GM21619 (cell line): ENCODE results near the gene AMER2.
A peak's percentile ranks its signal among the peaks of the same experiment; 100 is the strongest.

Experiments
- ATAC-seq: cut with Tn5 transposase; IDR thresholded peaks from one replicate; pipeline ENCODE4 v1.9.1; 2021; ENCODE audit not compliant: unreplicated experiment

Gene AMER2

DNA sequence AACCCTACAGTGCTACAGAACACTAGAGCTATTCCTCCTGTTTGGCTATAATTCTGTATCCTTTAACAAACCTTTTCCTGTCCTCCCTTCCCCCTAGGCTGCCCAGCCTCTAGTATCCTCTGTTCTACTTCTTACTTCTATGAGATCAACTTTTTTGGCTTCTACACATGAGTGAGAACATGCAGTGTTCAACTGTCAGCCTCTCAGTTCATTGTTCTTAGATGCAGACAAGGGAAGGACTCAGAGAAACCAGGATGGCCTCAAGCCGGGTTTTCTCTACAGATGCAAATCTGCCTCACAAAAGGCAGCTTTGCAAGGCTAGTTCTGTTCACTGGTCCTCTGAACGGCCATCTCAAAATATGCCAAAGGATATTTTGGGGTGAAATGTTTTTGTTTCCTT, 18.4 kb downstream of the AMER2 start:
- ATAC-seq = no peak

DNA sequence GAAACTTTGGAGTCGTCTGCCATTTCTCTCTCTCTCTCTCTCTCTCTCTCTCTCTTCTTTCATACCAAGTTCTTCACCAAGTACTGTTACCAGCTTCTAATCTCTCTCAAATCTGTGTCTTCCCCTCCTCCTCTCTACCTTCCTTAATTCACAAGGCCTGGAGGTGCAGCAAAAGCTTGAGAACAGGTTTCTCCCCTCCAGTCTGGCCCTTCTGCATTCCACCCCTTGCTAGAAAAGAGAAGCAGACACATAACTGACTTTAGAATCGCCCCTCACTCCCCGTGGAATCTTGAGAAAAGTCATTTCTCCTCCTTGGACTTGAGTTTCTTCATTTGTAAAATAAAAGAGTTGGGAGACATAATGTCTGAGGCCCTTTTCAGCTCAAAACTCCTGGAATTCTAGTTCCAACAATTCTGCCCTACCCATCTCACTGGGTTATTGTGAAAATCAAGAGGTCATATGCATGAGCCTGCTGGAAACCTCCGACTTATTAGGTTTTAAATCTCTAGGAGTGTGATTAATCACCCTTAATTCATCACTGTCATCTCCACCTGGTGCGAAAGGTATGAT, 20.4 kb downstream of the AMER2 start:
- no peak for ATAC-seq

DNA sequence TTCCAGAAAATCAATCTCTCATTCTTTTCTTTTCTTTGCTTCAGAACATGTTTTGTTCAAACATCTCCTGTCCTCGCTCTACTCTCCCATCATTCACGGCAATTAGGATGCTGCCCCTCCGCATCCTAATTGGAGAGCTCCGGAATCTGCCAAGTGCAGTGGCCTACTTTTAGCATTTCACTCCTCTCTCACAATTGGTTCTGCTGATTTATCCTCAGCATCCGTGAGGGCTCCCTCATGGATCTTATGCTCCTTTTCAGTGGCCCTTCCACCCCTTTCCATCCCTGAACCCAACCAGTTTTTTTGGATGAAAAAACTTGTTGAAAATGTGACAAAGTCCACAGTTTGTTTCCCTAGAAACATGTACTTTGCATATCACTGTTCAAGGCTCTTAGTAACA, 22.4 kb downstream of the AMER2 start:
- ATAC-seq = no peak

DNA sequence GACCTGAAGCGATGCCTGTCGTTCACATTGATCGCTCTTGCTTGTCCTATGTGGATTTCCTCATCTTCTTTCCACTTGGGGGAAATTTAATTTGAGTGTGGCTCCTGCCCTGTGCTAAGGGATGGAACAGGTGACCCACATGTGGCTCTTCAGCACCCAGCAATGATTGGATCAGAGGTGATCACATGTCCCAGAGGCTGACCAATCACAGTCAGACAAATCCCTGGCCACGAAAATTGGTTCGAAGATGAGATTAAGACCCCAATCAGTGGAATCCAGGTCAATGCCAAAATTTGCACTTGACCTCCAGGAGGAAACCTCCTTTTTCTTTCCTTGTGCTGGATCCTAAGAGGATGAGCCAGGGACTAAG, 23.7 kb downstream of the AMER2 start:
- ATAC-seq = no peak

DNA sequence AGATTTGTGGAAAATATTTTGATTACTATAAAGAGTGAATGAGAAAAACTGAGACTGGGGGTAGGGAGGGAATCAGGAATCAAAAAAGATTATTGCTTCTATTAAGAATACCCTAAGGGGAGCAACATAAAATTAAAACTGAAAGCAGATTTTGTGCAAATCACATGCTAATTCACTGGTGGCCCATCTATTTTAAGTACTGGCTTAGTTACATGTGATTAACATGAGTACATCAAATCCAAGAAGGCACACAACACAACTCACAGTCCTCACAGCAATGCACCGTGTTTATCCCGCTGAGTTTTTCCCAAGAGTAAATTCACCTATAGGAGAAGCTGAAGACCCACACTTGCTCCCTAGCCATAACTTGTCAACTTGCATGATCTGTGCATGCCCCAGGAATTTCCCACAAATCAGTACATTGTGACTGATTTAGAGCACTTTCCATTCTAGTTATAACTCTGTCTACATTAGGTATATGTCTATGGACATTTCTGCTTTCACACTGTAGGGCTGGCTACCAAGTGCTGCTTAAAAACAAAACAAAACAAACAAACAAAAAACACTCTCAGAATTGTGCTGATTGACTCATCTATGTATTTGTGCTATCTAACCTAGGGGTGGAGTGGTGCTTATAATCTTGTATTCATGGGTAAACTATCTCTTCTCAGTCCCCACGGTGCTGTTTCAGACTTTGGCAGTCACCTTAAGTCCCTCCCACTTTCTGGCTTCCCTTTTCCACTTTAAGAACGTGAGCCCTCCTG, 24.3 kb downstream of the AMER2 start:
- ATAC-seq = peak; percentile 76

DNA sequence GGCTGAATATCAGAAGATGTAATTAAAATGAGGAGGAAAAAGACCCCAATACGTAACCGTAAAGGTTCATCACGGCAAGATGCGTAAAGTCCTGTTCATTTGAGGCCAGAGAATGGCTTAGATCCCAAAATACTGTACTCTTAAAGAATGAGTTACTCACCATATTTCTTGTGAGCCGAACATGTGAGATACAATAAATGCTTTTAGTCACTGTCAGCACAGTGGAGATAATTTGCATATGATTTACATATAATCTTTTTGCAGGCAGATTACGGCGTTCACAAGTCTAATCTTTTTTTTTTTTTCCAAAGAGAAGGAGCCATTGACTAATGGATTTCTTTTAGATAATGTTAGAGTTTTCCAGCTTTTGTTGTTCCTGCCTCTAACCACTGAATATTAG, 28.4 kb downstream of the AMER2 start:
- ATAC-seq = no peak

DNA sequence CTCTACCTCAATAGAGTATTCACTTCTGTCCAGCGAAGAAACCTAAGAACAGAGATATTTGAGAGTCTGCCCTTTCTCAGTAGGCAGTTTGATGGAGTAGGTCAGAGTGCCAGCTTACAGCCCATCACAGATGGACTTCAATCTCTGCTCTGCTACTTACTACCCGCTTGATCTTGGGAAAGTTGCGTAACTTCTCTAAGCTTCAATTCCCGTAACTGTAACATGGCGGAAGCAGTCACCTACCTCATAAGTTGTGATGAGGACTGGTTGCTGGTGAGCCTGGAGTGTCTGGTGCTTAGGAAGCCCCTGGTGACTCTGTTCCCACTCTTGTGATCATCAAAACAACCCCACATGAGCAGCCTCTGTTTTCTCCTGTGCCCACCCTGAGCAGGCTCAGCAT, 31.0 kb downstream of the AMER2 start:
- no peak for ATAC-seq

DNA sequence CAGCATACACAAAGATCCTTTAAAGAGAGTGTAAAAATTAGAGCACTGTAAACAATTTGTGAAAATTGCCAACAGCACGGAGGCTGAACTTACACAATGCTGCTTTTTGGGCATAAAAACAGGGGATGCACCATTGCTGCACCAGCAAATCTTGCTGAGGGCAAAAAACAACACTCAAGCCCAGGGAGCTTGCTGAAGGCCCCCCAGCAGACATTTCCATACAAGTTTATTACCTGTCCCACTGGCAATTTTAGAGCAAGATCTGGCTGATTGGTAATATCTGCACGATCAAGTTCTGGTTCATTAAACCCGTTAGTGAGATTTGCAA, 34.3 kb downstream of the AMER2 start:
- ATAC-seq = no peak

DNA sequence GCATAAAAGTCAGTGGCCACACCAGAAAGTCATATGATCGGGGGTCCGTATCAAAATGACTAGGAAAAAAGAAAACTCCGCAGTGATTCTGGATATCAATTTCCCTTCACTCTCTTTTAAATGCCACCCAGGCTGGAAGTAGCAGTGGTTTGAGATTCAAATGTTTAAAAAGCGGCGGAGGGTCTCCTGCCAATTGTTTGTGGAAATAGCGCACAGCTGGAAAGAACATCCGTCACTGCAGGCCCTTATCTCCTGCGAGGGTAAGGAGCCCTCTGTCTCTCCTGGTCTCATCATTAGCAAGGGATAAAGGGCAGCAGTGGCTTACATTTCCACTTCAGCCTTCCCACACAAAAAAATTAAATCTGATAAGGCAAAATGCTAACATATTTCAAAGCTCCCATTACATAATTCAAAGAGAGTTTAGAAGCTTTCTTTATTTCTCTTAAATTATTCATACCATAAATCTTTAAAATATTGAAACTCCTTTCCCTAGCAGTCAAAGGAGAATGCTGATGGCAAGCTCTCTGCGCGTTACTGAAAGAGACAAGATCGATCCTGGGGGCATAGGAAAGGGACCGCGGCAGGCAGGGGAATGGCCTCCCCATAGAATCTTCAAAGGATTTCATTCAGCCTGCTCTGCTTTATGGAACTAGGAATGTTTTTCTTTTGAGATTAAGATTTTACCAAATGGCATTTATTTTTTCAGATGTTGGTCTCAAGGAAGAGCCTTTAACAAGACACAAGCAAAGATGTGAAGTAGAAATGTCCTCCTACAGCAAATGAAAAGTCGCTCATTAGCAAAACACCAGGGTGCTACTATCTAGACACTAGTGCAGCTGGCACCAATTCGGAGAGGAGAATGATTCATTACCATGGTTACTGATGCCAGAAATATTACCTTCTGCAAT, 35.0 kb downstream of the AMER2 start:
- no peak for ATAC-seq

DNA sequence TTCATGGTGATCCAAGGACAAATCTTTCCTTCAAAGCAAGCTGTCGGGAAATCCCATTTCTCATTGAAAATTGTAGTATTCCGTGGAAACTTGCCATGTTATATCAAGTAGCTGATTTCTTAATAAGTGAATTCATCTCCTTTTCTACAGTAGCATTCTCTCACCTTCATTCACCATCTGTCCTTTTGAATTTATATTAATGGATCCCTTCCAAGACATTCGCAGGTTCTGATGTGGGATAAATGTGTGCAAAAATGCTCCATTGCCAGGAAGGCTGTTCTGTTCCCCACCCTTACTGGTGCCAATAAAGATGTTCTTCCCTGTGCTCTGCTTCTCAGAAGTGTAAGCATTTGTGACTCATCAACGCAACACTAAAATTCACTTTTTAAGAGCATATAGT, 36.2 kb downstream of the AMER2 start:
- no peak for ATAC-seq

DNA sequence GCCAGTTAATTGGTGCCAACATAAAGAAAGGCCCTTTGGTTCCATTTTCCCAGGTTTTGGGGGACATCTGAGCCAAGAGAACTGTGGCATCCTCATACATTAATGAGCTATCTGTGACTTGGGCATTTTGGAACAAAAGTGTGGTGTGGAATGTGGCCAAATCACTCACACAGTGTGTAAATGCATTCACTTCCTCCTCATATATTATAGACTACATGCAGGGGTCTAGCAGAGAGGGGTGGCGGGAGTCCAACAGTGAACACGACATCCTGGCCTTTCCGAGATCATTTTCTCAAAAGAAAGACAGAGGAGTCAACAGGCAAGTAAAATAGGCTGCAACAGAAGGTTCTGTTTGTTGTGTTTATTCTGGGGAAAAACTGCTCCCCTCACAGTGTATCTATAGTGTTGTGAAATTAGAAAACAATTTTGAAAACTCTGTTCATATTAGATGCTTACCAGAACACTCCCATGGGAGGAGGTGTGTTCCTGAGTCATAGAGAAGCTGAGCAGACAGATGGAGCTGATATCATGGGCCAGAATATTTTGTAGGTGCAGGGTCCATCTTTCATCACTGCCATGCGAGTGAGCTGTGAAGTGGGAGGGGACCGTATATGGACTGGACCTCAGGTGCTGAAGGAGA, 39.2 kb downstream of the AMER2 start:
- no peak for ATAC-seq

DNA sequence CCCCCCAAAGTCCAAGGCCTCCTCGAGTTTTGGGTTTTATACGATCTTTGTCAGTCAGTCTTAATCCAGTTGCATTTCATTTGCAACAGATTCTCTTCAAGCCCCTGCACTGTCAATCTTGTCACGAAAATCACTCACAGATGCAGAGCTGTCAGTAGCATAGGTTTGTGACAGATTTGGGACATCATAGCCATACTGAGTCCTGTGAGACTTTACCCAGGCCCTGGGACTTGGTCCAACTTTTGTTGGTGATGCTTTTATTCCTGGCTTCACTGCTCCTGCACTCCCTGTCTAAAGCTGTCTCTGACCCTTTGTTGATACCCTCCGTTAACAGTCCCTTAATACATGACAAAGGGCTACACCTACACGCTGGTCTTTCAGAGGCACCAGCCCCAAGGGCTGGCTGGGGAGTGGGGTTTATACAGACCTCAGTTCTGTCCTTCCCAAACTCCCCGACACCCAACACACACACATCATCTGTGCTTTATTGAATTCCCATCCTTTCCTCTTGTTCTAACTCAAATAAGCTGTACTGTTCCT, 40.1 kb downstream of the AMER2 start:
- ATAC-seq = no peak

DNA sequence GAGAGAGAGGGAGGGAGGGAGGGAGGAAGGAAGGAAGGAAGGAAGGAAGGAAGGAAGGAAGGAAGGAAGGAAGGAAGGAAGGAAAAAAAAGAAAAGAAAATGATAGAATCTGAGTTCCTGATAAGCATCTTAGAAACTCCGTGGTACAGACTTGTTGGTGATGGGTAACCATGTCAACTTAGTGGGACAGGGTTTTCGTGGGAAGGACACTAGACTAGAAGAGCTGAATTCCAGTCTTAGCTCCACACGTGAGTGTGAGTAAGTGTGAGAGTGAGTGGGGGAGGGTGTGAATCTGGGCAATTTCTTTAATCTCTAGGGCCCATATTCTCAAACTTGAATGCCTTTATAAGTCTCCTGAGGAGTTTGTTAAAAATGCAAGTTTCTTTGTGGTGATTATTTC, 41.1 kb downstream of the AMER2 start:
- ATAC-seq = no peak

DNA sequence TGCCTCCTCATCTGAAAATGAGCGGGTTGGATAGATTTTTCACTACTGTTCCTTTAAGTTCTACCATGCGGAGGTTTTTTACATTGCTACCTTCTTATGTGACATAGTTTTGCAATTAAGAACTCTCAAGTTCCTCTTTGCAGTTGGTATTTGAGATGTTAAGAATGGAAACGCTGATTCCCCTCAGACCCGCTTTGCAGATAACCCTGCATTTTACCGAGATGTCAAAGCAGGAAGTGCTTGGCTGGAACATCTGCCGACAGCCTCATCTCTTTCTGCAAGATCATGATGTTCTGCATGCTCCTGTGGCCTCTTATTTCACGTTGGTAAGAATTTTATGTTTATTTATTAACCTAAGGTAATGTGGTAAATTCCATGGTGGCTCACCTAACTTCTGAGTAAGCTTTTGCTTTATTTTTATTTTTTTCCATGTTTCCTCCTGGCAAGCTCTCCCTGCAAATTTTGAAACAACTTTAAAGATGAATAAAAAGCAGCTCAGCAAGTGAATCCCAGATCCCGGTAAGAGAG, 53.6 kb downstream of the AMER2 start:
- no peak for ATAC-seq

DNA sequence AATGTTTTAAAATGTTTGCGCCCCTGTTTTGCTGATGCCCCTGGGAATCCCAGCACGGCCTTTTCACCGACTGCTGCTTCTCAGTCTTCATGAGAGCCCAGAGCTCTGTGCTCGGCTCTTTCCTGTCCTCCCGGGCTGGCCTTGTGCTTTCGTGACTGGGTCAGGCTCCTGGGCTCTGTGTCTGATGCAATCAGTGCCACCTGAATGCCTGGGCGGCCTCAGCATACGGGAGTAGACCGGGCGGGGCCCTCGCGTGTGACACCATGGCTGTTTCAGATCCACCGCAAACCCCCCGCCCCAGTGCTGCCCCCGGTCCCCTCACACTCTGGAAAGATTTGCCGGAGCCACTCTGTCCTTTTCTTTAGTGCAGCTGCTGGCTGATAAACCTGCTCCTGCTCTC, 54.8 kb downstream of the AMER2 start:
- ATAC-seq = no peak

DNA sequence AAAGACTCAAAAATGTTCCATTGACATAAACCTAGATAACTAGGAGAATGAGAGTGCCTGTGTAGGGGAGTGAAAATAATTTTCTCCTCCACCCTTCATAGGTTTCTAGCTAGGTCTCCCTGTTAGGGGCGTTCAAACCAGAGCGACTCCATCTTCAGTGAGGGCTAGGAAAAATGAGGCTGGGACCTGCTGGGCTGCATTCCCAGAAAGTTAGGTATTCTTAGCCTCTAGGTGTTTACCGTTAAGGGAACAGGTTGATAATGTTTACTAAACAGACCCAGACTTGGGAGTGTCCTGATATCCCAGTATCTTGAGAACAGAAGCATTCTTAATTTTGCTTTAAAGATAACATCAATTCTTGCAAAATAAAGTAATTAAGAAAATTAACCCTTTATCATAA, 56.0 kb downstream of the AMER2 start:
- ATAC-seq = no peak

DNA sequence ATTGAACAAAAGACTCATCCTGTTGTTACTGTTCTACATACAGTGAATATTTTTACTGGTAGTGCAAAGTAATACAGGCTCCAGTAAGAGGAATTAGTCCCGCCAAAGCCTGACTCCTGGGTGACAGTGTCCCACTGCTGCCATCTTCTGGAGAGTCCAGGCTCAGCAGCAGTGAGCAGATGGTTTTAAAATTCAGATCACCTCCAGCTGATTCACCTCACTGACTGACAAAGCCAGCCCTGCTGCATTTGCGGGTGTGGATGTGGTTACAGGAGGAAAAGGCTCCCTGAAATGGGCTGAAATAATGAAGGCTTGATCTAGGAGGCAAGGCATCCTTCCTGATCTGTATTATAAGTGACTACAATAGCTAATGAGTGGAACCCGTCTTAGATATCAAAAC, 57.9 kb downstream of the AMER2 start:
- ATAC-seq = peak; percentile 66

DNA sequence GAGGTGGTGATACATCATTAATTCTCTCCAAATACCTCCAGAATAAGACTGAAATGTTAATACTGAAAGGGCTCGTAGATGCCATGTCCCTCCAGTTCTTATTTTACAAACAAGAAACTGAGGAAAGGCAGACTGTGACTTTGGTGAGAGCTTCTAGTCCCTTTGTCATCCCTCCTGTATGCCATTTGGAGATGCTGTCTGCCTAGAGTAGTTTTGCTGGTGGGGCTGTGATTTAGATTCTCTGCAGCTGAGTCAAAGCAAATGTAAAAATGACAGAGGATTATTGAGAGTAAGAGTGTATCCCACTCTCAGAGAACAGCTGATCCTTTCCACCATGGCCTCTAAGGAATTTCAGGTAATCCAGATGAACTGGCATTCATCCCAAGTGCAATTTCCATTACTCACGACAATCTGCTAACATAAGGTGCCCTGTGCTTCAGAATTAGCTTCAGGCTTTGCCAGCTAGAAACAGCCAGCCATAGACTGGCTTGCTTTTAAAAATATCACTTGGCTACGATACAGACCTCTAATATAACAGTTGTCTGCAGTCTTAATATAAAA, 59.3 kb downstream of the AMER2 start:
- ATAC-seq = no peak
